ENCODE measurements around the gene GSTCD.

GSTCD gene

DNA sequence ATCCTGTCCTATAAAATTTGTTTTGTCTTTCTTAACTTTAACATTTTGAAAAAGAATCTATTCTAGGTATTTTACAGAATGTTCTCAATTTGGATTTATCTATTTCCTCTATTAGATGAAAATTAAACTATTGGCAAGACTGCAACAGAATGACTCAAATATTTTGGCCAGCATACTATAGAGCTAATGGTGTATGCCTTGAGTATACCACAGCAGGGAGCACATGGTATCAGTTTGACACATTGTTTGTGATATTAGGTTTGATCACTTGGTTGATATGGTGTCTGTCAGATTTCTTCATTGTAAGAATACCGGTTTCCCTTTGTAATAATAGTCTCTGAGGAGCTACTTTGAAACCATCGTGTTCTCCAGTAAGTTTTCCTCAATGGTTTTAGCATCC lies 98.9 kb downstream of the GSTCD start:
- Histone ChIP-seq H3K27me3 (ENCODE audit: insufficient read depth, low read length) (no peaks in the 10 kb centered on the region), H4K20me1 (ENCODE audit: insufficient read depth, low read length) (no peaks in the 10 kb centered on the region), H3K9me3 (ENCODE audit: low read length) (no peaks in the 10 kb centered on the region), H3K4me1 (ENCODE audit: insufficient read depth, low read length, severe bottlenecking) (no peaks in the 10 kb centered on the region), H3K9ac (ENCODE audit: low read length) (no peak overlapping the region), H3K36me3 (ENCODE audit: insufficient read depth, low read length) (no peaks in the 10 kb centered on the region), H3K4me2 (ENCODE audit: low read length) (no peak overlapping the region), H3F3A (ENCODE audit: insufficient read depth, low read length) (no peaks in the 10 kb centered on the region), H3K79me2 (ENCODE audit: insufficient read depth, low read length) (no peaks in the 10 kb centered on the region), H3K27ac (ENCODE audit: low read depth, low read length, poor library complexity, severe bottlenecking) (no peak overlapping the region), H3K4me3 (ENCODE audit: low read depth, low read length, poor library complexity, severe bottlenecking) (no peak overlapping the region), H3K9me2 (ENCODE audit: low read depth, low read length) (no peaks in the 10 kb centered on the region), H2AFZ (ENCODE audit: low read length) (no peak overlapping the region)
- TF ChIP-seq EZH2 (IDR thresholded peaks at IDR 0.05; ENCODE audit: borderline replicate concordance, low read length), result no peak
- TF ChIP-seq, protein P1, sequence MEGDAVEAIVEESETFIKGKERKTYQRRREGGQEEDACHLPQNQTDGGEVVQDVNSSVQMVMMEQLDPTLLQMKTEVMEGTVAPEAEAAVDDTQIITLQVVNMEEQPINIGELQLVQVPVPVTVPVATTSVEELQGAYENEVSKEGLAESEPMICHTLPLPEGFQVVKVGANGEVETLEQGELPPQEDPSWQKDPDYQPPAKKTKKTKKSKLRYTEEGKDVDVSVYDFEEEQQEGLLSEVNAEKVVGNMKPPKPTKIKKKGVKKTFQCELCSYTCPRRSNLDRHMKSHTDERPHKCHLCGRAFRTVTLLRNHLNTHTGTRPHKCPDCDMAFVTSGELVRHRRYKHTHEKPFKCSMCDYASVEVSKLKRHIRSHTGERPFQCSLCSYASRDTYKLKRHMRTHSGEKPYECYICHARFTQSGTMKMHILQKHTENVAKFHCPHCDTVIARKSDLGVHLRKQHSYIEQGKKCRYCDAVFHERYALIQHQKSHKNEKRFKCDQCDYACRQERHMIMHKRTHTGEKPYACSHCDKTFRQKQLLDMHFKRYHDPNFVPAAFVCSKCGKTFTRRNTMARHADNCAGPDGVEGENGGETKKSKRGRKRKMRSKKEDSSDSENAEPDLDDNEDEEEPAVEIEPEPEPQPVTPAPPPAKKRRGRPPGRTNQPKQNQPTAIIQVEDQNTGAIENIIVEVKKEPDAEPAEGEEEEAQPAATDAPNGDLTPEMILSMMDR (IDR thresholded peaks at IDR 0.05; ENCODE audit: low read length), result no peak

DNA sequence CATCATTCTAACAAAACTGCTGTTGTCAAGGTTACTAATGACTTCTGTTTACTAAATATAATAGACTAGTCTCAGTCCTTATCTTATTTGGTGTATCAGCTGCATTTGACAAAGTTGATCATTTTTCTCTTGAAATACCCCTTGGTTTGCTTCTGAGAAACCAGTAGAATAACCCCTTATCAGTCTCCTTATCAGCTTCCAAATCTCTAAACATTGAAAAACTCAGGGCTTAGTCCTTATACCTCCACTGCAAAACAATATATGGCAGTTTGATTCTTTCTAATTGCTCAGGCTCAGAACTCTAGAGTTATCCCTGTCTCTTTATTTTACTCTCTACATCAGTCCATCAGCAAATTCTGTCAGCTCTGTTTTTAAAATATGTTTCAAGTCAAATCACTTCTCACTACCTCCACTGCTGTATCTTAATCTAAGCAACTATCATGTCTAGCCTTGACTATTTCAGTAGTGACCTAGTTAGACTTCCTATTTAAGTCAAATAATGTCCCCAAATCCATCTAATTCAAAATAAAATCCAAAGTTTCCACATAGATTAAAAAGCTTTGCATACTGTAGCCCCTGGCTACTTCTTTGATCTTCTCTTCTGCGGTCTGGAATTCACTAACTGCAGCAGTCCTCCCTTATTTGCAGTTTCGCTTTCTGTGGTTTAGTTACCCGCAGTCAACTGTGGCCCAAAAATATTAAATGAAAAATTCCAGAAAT lies 99.6 kb downstream of the GSTCD start:
- Histone ChIP-seq H4K20me1 (ENCODE audit: insufficient read depth, low read length) (no peaks in the 10 kb centered on the region), H3K4me2 (ENCODE audit: low read length) (no peak overlapping the region), H3K9ac (ENCODE audit: low read length) (no peak overlapping the region), H3K27ac (ENCODE audit: low read depth, low read length, poor library complexity, severe bottlenecking) (no peak overlapping the region), H3K4me1 (ENCODE audit: insufficient read depth, low read length, severe bottlenecking) (no peaks in the 10 kb centered on the region), H3K27me3 (ENCODE audit: insufficient read depth, low read length) (no peaks in the 10 kb centered on the region), H3K9me3 (ENCODE audit: low read length) (no peaks in the 10 kb centered on the region), H2AFZ (ENCODE audit: low read length) (no peak overlapping the region), H3K36me3 (ENCODE audit: insufficient read depth, low read length) (no peaks in the 10 kb centered on the region), H3F3A (ENCODE audit: insufficient read depth, low read length) (no peaks in the 10 kb centered on the region), H3K9me2 (ENCODE audit: low read depth, low read length) (no peaks in the 10 kb centered on the region), H3K79me2 (ENCODE audit: insufficient read depth, low read length) (no peaks in the 10 kb centered on the region), H3K4me3 (ENCODE audit: low read depth, low read length, poor library complexity, severe bottlenecking) (no peak overlapping the region)
- no peak for TF ChIP-seq EZH2 (IDR thresholded peaks at IDR 0.05; ENCODE audit: borderline replicate concordance, low read length)
- TF ChIP-seq, protein P1 (IDR thresholded peaks at IDR 0.05; ENCODE audit: low read length), result no peak

DNA sequence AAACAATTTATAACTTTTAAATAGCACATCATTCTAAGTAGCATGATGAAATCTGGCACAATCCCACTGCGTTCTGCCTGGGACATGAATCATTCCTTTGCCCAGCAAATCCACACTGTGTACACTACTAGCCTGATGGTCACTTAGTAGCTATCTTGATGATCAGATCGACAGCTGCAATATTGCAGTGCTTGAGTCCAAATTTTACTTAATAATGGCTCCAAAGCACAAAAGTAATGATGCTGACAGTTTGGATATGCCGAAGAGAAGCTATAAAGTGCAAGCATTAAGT lies 100.1 kb downstream of the GSTCD start:
- no peak overlapping the region for H3K9ac ChIP-seq (ENCODE audit: low read length)
- no peaks in the 10 kb centered on the region for H3K9me3 ChIP-seq (ENCODE audit: low read length)
- TF ChIP-seq, protein P1 (IDR thresholded peaks at IDR 0.05; ENCODE audit: low read length), result no peak
- no peak for TF ChIP-seq EZH2 (IDR thresholded peaks at IDR 0.05; ENCODE audit: borderline replicate concordance, low read length)
- no peak overlapping the region for H2AFZ ChIP-seq (ENCODE audit: low read length)
- H4K20me1 ChIP-seq (ENCODE audit: insufficient read depth, low read length), result no peaks in the 10 kb centered on the region
- H3K36me3 ChIP-seq (ENCODE audit: insufficient read depth, low read length), result no peaks in the 10 kb centered on the region
- H3K79me2 ChIP-seq (ENCODE audit: insufficient read depth, low read length), result no peaks in the 10 kb centered on the region
- H3K9me2 ChIP-seq (ENCODE audit: low read depth, low read length), result no peaks in the 10 kb centered on the region
- H3K4me2 ChIP-seq (ENCODE audit: low read length), result no peak overlapping the region
- no peaks in the 10 kb centered on the region for H3F3A ChIP-seq (ENCODE audit: insufficient read depth, low read length)
- H3K4me1 ChIP-seq (ENCODE audit: insufficient read depth, low read length, severe bottlenecking), result no peaks in the 10 kb centered on the region
- no peaks in the 10 kb centered on the region for H3K27me3 ChIP-seq (ENCODE audit: insufficient read depth, low read length)
- H3K4me3 ChIP-seq (ENCODE audit: low read depth, low read length, poor library complexity, severe bottlenecking), result no peak overlapping the region
- no peak overlapping the region for H3K27ac ChIP-seq (ENCODE audit: low read depth, low read length, poor library complexity, severe bottlenecking)

Measured in OCI-LY1 (cell line).